Nephron (organoid): ENCODE data around the gene CENPO.

ENCODE experiments used
- H3K27ac Mint-ChIP-seq, 3 experiments: 2 replicates each; pipeline ENCODE4 v1.8.0; 2020; ENCODE audit warnings: mixed read lengths in 3 of 3, mild to moderate bottlenecking in 2 of 3, moderate library complexity in 1 of 3
- H3K27me3 Mint-ChIP-seq: 2 replicates; pipeline ENCODE4 v1.8.0; 2021; ENCODE audit warnings: low read depth, mild to moderate bottlenecking, moderate library complexity, mixed read lengths
- H3K36me3 Mint-ChIP-seq: 2 replicates; pipeline ENCODE4 v1.8.0; 2020; ENCODE audit warnings: low read depth, mixed read lengths
- H3K4me1 Mint-ChIP-seq: 2 replicates; pipeline ENCODE4 v1.8.0; 2020; ENCODE audit warnings: mixed read lengths
- H3K4me3 Mint-ChIP-seq, 3 experiments: 2 replicates each; pipeline ENCODE4 v1.8.0; 2020; ENCODE audit warnings: mild to moderate bottlenecking in 3 of 3, mixed read lengths in 3 of 3, moderate library complexity in 2 of 3
- H3K9me3 Mint-ChIP-seq: 2 replicates; pipeline ENCODE4 v1.8.0; 2020; ENCODE audit warnings: mixed read lengths
- CTCF ChIP-seq, 3 experiments: fragments of 200-600 bp; sonication (generic); IDR thresholded peaks; one replicate each; pipeline ENCODE4 v1.5.0; 2021; ENCODE audit warnings: antibody characterized with exemption in 3 of 3; ENCODE audit not compliant: unreplicated experiment in 3 of 3

The CENPO gene

GRCh38 chr2:24827321-24828237 is 34.4 kb downstream of the CENPO start:
- H3K4me3 Mint-ChIP-seq = peak overlapping the region in 1 of 3 experiments; percentile 18
- no peaks in the 10 kb centered on the region for H3K9me3 Mint-ChIP-seq
- H3K36me3 Mint-ChIP-seq = peaks cover 9% of the 10 kb centered on the region
- peak overlapping the region; percentile 49 to 65 (median 57) for H3K27ac Mint-ChIP-seq
- peak; percentile 88 to 93 (median 91) for TF ChIP-seq CTCF (IDR thresholded peaks at IDR 0.05; ENCODE audit: unreplicated experiment in 3 of 3)
- peaks cover 5% of the 10 kb centered on the region for H3K27me3 Mint-ChIP-seq
- peaks cover 35% of the 10 kb centered on the region for H3K4me1 Mint-ChIP-seq

GRCh38 chr2:24828238-24828996 is 35.2 kb downstream of the CENPO start:
- H3K4me1 Mint-ChIP-seq = peaks cover 44% of the 10 kb centered on the region
- peak overlapping the region in 2 of 3 experiments; percentile 49 to 57 for H3K27ac Mint-ChIP-seq
- H3K27me3 Mint-ChIP-seq = peaks cover 6% of the 10 kb centered on the region
- no peaks in the 10 kb centered on the region for H3K9me3 Mint-ChIP-seq
- no peak overlapping the region for H3K4me3 Mint-ChIP-seq
- peaks cover 6% of the 10 kb centered on the region for H3K36me3 Mint-ChIP-seq
- no peak for TF ChIP-seq CTCF (IDR thresholded peaks at IDR 0.05; ENCODE audit: unreplicated experiment in 3 of 3)

DNA sequence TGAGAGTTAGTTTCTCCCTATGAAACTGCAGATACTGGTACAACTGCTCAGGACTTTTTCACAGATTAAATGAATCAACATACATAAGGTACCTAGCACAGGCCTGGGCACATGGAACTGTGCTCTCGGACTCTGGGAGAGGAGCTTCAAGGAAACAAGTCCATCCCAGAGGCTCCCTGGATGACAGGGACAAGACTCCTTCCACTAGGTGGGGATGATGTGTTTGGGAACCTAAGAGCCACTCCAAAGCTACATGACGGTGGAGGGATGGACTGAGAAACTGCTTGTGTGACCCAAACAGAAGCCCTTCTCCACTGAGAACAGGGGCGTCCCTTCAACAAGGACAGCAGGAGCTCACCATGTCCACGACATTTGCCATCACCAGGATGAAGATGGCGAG is 37.1 kb downstream of the CENPO start:
- peaks cover 46% of the 10 kb centered on the region for H3K4me1 Mint-ChIP-seq
- H3K27me3 Mint-ChIP-seq = peaks cover 6% of the 10 kb centered on the region
- no peak overlapping the region for H3K27ac Mint-ChIP-seq

DNA sequence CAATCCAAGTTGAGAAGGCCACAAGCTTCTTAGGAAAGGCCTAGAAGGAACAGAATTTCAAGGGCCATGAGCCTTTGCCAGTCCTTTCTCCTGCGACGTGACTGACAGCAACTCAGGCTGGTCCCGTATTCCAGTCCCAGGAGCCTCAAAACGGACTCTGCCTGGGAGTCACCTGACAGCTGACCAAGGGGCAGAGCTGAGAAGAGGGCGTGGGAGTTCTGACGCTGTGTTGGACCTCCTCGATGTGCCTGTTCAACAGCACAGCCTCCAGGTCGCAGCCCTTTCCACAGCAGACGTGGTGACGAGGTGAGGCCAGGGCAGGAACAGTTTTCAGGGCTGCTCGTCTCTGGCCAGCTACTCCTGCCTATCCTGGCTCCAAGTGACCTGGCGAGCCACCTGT is 37.6 kb downstream of the CENPO start:
- TF ChIP-seq CTCF (IDR thresholded peaks at IDR 0.05; ENCODE audit: unreplicated experiment in 3 of 3) = no peak
- Mint-ChIP-seq H3K4me3 (no peak overlapping the region), H3K4me1 (peaks cover 44% of the 10 kb centered on the region), H3K27me3 (peaks cover 6% of the 10 kb centered on the region), H3K36me3 (peaks cover 8% of the 10 kb centered on the region), H3K27ac (no peak overlapping the region), H3K9me3 (no peaks in the 10 kb centered on the region)

More for the DNA sequence above, 37.1 kb downstream of the CENPO start:
- H3K36me3 Mint-ChIP-seq = peaks cover 7% of the 10 kb centered on the region
- no peaks in the 10 kb centered on the region for H3K9me3 Mint-ChIP-seq
- no peak for TF ChIP-seq CTCF (IDR thresholded peaks at IDR 0.05; ENCODE audit: unreplicated experiment in 3 of 3)
- no peak overlapping the region for H3K4me3 Mint-ChIP-seq

DNA sequence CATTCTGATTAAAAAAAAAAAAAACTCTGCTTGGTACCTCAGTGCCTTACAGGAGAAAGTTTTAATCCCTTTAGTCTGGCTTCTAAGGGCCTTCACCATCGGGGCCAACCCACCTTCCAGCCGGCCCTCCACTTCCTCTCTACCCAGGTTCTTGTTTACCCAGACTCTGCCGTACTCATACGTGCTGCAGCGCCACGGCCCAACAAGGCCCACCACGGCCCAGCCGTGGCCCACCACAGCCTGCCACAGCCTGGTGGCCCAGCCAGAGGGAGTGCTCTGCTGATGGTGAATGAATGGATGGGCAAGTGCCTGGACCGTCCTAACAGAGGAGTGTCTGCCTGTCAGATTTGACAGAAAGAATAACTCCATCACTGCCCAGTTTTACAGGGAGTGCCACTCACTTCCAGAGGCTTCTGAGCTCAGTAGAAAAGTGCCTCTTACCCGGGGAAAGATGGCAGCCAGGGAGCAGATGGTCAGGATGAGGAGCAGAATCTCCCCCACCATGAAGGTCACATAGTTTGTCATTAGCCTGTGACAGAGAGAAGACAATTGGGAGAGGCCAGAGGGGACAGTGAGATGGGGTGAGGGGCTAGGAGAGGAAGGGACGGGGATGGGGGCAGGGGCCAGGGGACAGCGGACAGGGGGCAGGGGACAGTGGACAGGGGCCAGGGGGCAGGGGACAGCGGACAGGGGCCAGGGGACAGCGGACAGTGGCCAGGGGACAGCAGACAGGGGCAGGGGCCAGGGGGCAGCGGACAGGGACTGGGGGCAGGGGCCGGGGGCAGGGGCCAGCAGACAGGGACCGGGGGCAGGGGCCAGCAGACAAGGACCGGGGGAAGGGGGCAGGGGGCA is 38.2 kb downstream of the CENPO start:
- H3K27me3 Mint-ChIP-seq = peaks cover 6% of the 10 kb centered on the region
- peaks cover 14% of the 10 kb centered on the region for H3K36me3 Mint-ChIP-seq
- no peak overlapping the region for H3K4me3 Mint-ChIP-seq
- H3K27ac Mint-ChIP-seq = no peak overlapping the region
- peaks cover 37% of the 10 kb centered on the region for H3K4me1 Mint-ChIP-seq
- no peak for TF ChIP-seq CTCF (IDR thresholded peaks at IDR 0.05; ENCODE audit: unreplicated experiment in 3 of 3)
- H3K9me3 Mint-ChIP-seq = no peaks in the 10 kb centered on the region
